ENCODE measurements around the gene TEPSIN.
A peak's percentile ranks its signal among the peaks of the same experiment; 100 is the strongest.

Gene TEPSIN

DNA sequence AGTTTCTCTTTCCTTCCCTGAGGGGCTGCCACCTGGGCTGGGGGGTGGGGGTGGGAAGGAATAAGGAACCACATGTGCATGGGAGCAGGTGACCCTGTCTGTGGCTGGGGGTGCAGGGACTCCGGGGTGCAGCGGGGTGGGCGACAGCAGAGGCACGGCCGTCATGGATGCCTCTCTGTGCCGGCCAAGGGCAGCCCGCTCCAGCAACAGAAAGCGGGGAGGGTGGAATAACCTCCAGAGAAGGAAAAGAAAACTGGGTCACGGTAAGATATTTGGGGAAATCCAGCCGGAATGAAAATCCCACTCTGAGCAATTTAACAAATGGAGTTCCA lies 4.4 kb upstream of the TEPSIN start:
- Histone ChIP-seq H3K27me3 (replicated peaks; ENCODE audit: control insufficient read depth, insufficient read depth, low read length) (no peaks in the 10 kb centered on the region), H3K36me3 (ENCODE audit: control insufficient read depth, insufficient read depth, low read length) (peaks cover 9% of the 10 kb centered on the region), H3K4me3 (replicated peaks; ENCODE audit: low read depth, low read length) (no peak overlapping the region)
- no peak for TF ChIP-seq CTCF (IDR thresholded peaks at IDR 0.05; ENCODE audit: insufficient read depth, low read length, poor library complexity, severe bottlenecking)
- no peak for DNase-seq (ENCODE audit: extremely low read depth, insufficient read length)

DNA sequence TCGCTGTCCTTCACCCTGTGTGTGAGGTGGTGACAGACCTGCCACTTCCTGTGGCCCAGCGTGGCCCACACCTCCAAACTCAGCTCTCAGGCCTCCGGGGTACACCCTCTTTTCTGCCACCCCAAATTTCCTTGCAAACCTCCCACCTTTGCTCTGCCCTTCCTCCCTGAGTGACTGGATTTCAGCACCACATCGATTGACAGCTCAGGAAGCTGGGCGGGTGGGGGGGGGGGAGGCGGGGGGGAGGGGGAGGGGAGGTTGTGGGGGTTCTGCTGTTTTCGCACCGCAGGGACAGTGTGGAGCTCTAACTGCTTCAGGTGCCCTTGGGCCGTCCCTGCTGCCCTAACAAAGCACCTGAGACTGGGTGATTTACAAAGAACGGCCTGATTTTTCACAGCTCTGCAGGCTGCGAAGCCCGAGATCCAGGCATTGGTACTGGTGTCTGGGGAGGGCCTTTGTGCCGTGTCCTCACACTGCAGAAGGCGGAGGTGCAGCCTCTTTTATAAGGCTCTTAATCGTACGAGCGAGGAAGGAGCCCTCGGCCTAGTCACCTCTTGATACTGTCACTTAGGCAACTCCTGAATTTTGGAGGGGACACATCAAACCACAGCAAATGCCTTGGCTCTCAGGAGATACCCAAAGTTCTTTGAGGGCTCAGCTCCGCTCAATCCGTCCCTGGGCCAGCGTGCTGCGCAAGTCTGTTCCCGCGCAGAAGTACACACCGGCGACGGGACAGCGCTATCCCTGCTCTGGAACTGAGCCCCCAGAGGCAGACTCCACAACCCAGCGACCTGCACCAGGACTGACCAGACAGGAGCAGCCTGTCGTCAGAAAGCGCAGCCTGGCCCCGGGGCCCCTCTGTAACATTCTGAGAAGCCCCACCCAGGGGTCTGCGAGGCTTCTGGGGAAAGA lies 3.8 kb upstream of the TEPSIN start:
- no peak overlapping the region for H3K4me3 ChIP-seq (replicated peaks; ENCODE audit: low read depth, low read length)
- no peaks in the 10 kb centered on the region for H3K27me3 ChIP-seq (replicated peaks; ENCODE audit: control insufficient read depth, insufficient read depth, low read length)

GRCh38 chr17:81241648-81242420 lies 3.0 kb upstream of the TEPSIN start:
- peaks cover 9% of the 10 kb centered on the region for H3K36me3 ChIP-seq (ENCODE audit: control insufficient read depth, insufficient read depth, low read length)
- DNase-seq (ENCODE audit: extremely low read depth, insufficient read length) = peak; percentile 81
- no peak overlapping the region for H3K4me3 ChIP-seq (replicated peaks; ENCODE audit: low read depth, low read length)
- H3K27me3 ChIP-seq (replicated peaks; ENCODE audit: control insufficient read depth, insufficient read depth, low read length) = no peaks in the 10 kb centered on the region
- TF ChIP-seq CTCF (IDR thresholded peaks at IDR 0.05; ENCODE audit: insufficient read depth, low read length, poor library complexity, severe bottlenecking) = peak; percentile 90

More for the DNA sequence above, 3.8 kb upstream of the TEPSIN start:
- TF ChIP-seq CTCF (IDR thresholded peaks at IDR 0.05; ENCODE audit: insufficient read depth, low read length, poor library complexity, severe bottlenecking) = no peak
- peaks cover 9% of the 10 kb centered on the region for H3K36me3 ChIP-seq (ENCODE audit: control insufficient read depth, insufficient read depth, low read length)
- no peak for DNase-seq (ENCODE audit: extremely low read depth, insufficient read length)

GRCh38 chr17:81241203-81241602 lies 2.3 kb upstream of the TEPSIN start:
- no peak for TF ChIP-seq CTCF (IDR thresholded peaks at IDR 0.05; ENCODE audit: insufficient read depth, low read length, poor library complexity, severe bottlenecking)
- no peak for DNase-seq (ENCODE audit: extremely low read depth, insufficient read length)
- Histone ChIP-seq H3K27me3 (replicated peaks; ENCODE audit: control insufficient read depth, insufficient read depth, low read length) (no peaks in the 10 kb centered on the region), H3K36me3 (ENCODE audit: control insufficient read depth, insufficient read depth, low read length) (peaks cover 9% of the 10 kb centered on the region), H3K4me3 (replicated peaks; ENCODE audit: low read depth, low read length) (no peak overlapping the region)

GRCh38 chr17:81240761-81241160 lies 1.9 kb upstream of the TEPSIN start:
- DNase-seq (ENCODE audit: extremely low read depth, insufficient read length) = no peak
- TF ChIP-seq CTCF (IDR thresholded peaks at IDR 0.05; ENCODE audit: insufficient read depth, low read length, poor library complexity, severe bottlenecking) = no peak
- H3K36me3 ChIP-seq (ENCODE audit: control insufficient read depth, insufficient read depth, low read length) = peaks cover 9% of the 10 kb centered on the region
- peak overlapping the region; percentile 70 for H3K4me3 ChIP-seq (replicated peaks; ENCODE audit: low read depth, low read length)
- H3K27me3 ChIP-seq (replicated peaks; ENCODE audit: control insufficient read depth, insufficient read depth, low read length) = no peaks in the 10 kb centered on the region
